WTC11 (cell line): Measurements from ENCODE around the gene GPC6. TPM values are rescaled to one million over a fixed set of nuclear protein-coding genes. Genes with fewer than 3 reads are reported as not detected.

ENCODE experiments used
- ATAC-seq: fragments of 200-7000 bp; cut with Tn5 transposase; 2 replicates; pipeline ENCODE4 v1.10.0; 2021; ENCODE audit warnings: mild to moderate bottlenecking, moderate library complexity
- CTCF ChIA-PET: fragments of 300-600 bp; sonication (Branson Sonifier 250); formaldehyde crosslinking; loops from one replicate; lab custom pipeline; 2021; ENCODE audit warnings: antibody characterized with exemption; lab: Charles Lee
- POLR2A ChIA-PET: fragments of 350-600 bp; sonication (Branson Sonifier 250); formaldehyde crosslinking; loops from one replicate; lab custom pipeline; 2021; ENCODE audit warnings: antibody characterized with exemption; lab: Charles Lee
- DNase-seq: peaks from one replicate; pipeline ENCODE4 v3.0.0; 2021; ENCODE audit warnings: low spot score
- H3K27ac Mint-ChIP-seq: 2 replicates; pipeline ENCODE4 v1.8.0; 2021; ENCODE audit warnings: mixed read lengths
- H3K27me3 Mint-ChIP-seq: 2 replicates; pipeline ENCODE4 v1.8.0; 2021; ENCODE audit warnings: low read depth, mild to moderate bottlenecking, moderate library complexity, mixed read lengths
- H3K36me3 Mint-ChIP-seq: 2 replicates; pipeline ENCODE4 v1.8.0; 2021; ENCODE audit warnings: mixed read lengths
- H3K4me1 Mint-ChIP-seq: 2 replicates; pipeline ENCODE4 v1.8.0; 2022; ENCODE audit warnings: mixed read lengths
- H3K4me3 Mint-ChIP-seq: 2 replicates; pipeline ENCODE4 v1.8.0; 2021; ENCODE audit warnings: mild to moderate bottlenecking, moderate library complexity, mixed read lengths
- H3K9me3 Mint-ChIP-seq: 2 replicates; pipeline ENCODE4 v1.8.0; 2021; ENCODE audit warnings: mixed read lengths
- AR ChIP-seq: fragments of 250-450 bp; sonication (Bioruptor Pico); IDR thresholded peaks from 2 replicates; pipeline ENCODE4 v1.9.0; 2021; ENCODE audit warnings: mild to moderate bottlenecking
- CREB1 ChIP-seq: sonication (generic); formaldehyde crosslinking; IDR thresholded peaks from 2 replicates; pipeline ENCODE4 v1.8.0; 2023; ENCODE audit warnings: mild to moderate bottlenecking, missing genetic modification reagents
- ELF4 ChIP-seq: sonication (generic); formaldehyde crosslinking; IDR thresholded peaks from 2 replicates; pipeline ENCODE4 v1.8.1; 2022; ENCODE audit warnings: low read depth, mild to moderate bottlenecking, moderate library complexity, missing genetic modification reagents
- ETV6 ChIP-seq: sonication (generic); formaldehyde crosslinking; IDR thresholded peaks from 2 replicates; pipeline ENCODE4 v1.8.1; 2022; ENCODE audit warnings: mild to moderate bottlenecking, missing genetic modification reagents
- FOXJ3 ChIP-seq: sonication (generic); formaldehyde crosslinking; IDR thresholded peaks from 2 replicates; pipeline ENCODE4 v1.9.0; 2021; ENCODE audit warnings: missing genetic modification reagents, mild to moderate bottlenecking, borderline replicate concordance
- GRHL2 ChIP-seq: fragments of 250-450 bp; sonication (Bioruptor Pico); IDR thresholded peaks from 2 replicates; pipeline ENCODE4 v1.8.0; 2022; ENCODE audit warnings: mild to moderate bottlenecking, moderate library complexity; ENCODE audit not compliant: insufficient replicate concordance, severe bottlenecking
- HMGXB4 ChIP-seq: sonication (generic); formaldehyde crosslinking; IDR thresholded peaks from 2 replicates; pipeline ENCODE4 v1.8.1; 2023; ENCODE audit warnings: mild to moderate bottlenecking, moderate library complexity, missing genetic modification reagents
- IRF1 ChIP-seq: sonication (generic); formaldehyde crosslinking; IDR thresholded peaks from 2 replicates; pipeline ENCODE4 v1.8.0; 2023; ENCODE audit warnings: missing genetic modification reagents
- NFYB ChIP-seq: sonication (generic); formaldehyde crosslinking; conservative IDR thresholded peaks from 2 replicates; pipeline ENCODE4 v1.8.0; 2022; ENCODE audit warnings: low read depth, missing genetic modification reagents
- NR1H2 ChIP-seq: sonication (generic); formaldehyde crosslinking; IDR thresholded peaks from 2 replicates; pipeline ENCODE4 v1.9.0; 2021; ENCODE audit warnings: mild to moderate bottlenecking, moderate library complexity, missing genetic modification reagents
- SMAD3 ChIP-seq: sonication (generic); formaldehyde crosslinking; IDR thresholded peaks from 2 replicates; pipeline ENCODE4 v1.8.0; 2022; ENCODE audit warnings: missing genetic modification reagents, mild to moderate bottlenecking, borderline replicate concordance
- SP1 ChIP-seq: sonication (generic); formaldehyde crosslinking; conservative IDR thresholded peaks from 2 replicates; pipeline ENCODE4 v1.8.1; 2022; ENCODE audit warnings: missing genetic modification reagents
- TEAD4 ChIP-seq: sonication (generic); formaldehyde crosslinking; IDR thresholded peaks from 2 replicates; pipeline ENCODE4 v1.8.0; 2022; ENCODE audit warnings: mild to moderate bottlenecking, missing genetic modification reagents
- ZNF138 ChIP-seq: sonication (generic); formaldehyde crosslinking; conservative IDR thresholded peaks from 2 replicates; pipeline ENCODE4 v1.8.1; 2022; ENCODE audit warnings: mild to moderate bottlenecking, moderate library complexity, missing genetic modification reagents
- ZNF281 ChIP-seq: sonication (generic); formaldehyde crosslinking; IDR thresholded peaks from 2 replicates; pipeline ENCODE4 v1.8.0; 2023; ENCODE audit warnings: mild to moderate bottlenecking, missing genetic modification reagents
- total RNA-seq: library from RNA; stranded (reverse); gene quantifications from 3 replicates; pipeline ENCODE4 v1.2.3, GENCODE V29; 2021
- TF ChIP-seq, protein P1 (sequence below): sonication (generic); formaldehyde crosslinking; IDR thresholded peaks from 2 replicates; pipeline ENCODE4 v1.8.1; 2023; ENCODE audit warnings: mild to moderate bottlenecking, missing genetic modification reagents
- TF ChIP-seq, protein P2 (sequence below): sonication (generic); formaldehyde crosslinking; IDR thresholded peaks from 2 replicates; pipeline ENCODE4 v1.8.1; 2022; ENCODE audit warnings: missing genetic modification reagents, borderline replicate concordance

GPC6 gene
- total RNA-seq, 1 experiment from 2014 or later, result 19.5 TPM

GRCh38 chr13:94028650-94029049, 802.0 kb downstream of the GPC6 start (continued):
- TF ChIP-seq ETV6 (CRISPR knock-in tag) (no peak), NFYB (CRISPR knock-in tag) (no peak), TEAD4 (no peak), FOXJ3 (CRISPR knock-in tag) (no peak), SMAD3 (CRISPR knock-in tag) (no peak)

DNA sequence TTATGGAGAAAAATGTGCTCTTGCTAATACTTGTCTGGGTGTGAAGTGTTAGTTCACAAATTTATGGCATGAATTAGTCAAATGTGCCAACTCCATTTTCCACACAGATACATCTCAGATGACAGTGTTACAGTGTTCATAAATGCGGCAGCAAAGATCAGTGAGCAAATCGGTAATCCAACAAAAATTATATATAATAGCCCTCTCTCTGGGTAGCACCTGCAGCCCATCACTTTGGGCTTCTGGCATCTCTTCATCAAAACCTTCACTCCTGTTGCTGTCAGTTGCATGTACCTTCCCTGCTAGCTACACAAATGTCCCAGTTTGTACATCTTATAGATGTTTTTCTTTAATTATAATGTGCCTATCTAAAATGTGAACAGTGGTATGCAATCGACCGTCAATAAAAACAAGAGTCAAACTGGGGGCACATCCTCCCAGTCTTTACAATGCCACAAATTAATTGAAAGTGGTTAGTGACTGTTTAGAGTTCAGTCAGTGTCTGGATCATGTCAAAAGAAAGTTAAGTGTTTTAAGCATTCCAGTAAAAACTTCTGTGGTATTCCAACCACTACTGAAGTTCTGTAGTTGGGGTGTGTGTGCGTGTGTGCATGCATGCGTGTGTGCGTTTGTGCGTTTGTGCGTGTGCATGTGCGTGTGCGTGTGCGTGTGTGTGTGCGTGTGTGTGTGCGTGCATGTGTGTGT, 804.0 kb downstream of the GPC6 start:
- TF ChIP-seq ELF4 (no peak), GRHL2 (CRISPR knock-in tag) (no peak), SMAD3 (CRISPR knock-in tag) (no peak), CREB1 (no peak), AR (no peak), IRF1 (CRISPR knock-in tag) (no peak), ZNF138 (CRISPR knock-in tag) (no peak), ZNF281 (CRISPR knock-in tag) (no peak), ETV6 (CRISPR knock-in tag) (no peak), SP1 (no peak), HMGXB4 (no peak), NR1H2 (no peak)
- TF ChIP-seq, protein P1, sequence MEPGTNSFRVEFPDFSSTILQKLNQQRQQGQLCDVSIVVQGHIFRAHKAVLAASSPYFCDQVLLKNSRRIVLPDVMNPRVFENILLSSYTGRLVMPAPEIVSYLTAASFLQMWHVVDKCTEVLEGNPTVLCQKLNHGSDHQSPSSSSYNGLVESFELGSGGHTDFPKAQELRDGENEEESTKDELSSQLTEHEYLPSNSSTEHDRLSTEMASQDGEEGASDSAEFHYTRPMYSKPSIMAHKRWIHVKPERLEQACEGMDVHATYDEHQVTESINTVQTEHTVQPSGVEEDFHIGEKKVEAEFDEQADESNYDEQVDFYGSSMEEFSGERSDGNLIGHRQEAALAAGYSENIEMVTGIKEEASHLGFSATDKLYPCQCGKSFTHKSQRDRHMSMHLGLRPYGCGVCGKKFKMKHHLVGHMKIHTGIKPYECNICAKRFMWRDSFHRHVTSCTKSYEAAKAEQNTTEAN (CRISPR knock-in tag), result no peak
- TF ChIP-seq, protein P2, sequence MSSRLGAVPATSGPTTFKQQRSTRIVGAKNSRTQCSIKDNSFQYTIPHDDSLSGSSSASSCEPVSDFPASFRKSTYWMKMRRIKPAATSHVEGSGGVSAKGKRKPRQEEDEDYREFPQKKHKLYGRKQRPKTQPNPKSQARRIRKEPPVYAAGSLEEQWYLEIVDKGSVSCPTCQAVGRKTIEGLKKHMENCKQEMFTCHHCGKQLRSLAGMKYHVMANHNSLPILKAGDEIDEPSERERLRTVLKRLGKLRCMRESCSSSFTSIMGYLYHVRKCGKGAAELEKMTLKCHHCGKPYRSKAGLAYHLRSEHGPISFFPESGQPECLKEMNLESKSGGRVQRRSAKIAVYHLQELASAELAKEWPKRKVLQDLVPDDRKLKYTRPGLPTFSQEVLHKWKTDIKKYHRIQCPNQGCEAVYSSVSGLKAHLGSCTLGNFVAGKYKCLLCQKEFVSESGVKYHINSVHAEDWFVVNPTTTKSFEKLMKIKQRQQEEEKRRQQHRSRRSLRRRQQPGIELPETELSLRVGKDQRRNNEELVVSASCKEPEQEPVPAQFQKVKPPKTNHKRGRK (CRISPR knock-in tag), result no peak
- Mint-ChIP-seq H3K27ac (no peak overlapping the region), H3K4me1 (peaks cover 30% of the 10 kb centered on the region), H3K9me3 (no peaks in the 10 kb centered on the region), H3K4me3 (no peak overlapping the region), H3K27me3 (peaks cover 24% of the 10 kb centered on the region), H3K36me3 (no peaks in the 10 kb centered on the region)
- CTCF ChIA-PET, result no interaction called here
- POLR2A ChIA-PET, result no interaction called here
- DNase-seq (no peak), ATAC-seq (no peak)
